Right atrium auricular region (tissue), 2 donors: ENCODE results near the gene COL8A2. TPM values are rescaled to one million over a fixed set of nuclear protein-coding genes. Genes with fewer than 3 reads are reported as not detected.
A peak's percentile ranks its signal among the peaks of the same experiment; 100 is the strongest.

Experiments
- DNase-seq: peaks from one replicate; pipeline ENCODE4 v3.0.0-alpha.2; 2019; ENCODE audit warnings: low spot score
- H3K27ac ChIP-seq, 2 donors: fragments of 200-600 bp; sonication (generic); 1 replicate in 1 of 2; 2 replicates in 1 of 2; pipeline ENCODE4 v1.5.1; 2016 to 2019
- H3K27me3 ChIP-seq, 2 donors: fragments of 200-600 bp; sonication (generic); one replicate each; pipeline versions ENCODE4 v1.5.1 to v1.6.0; 2017 to 2019
- H3K36me3 ChIP-seq: fragments of 200-600 bp; sonication (generic); one replicate; pipeline ENCODE4 v1.5.1; 2016
- H3K4me1 ChIP-seq, 2 donors: fragments of 200-600 bp; sonication (generic); one replicate each; pipeline versions ENCODE4 v1.5.1 to v1.6.0; 2017 to 2019
- H3K4me3 ChIP-seq, 2 donors: fragments of 200-600 bp; sonication (generic); 1 replicate in 1 of 2; 2 replicates in 1 of 2; pipeline ENCODE4 v1.5.1; 2017 to 2019; ENCODE audit warnings: mild to moderate bottlenecking in 1 of 2, moderate library complexity in 1 of 2
- H3K9me3 ChIP-seq, 2 donors: fragments of 200-600 bp; sonication (generic); one replicate each; pipeline ENCODE4 v1.5.1; 2019
- total RNA-seq, 2 donors: library from RNA; depleted of rRNA; stranded (reverse); fragments of >200 nt; gene quantifications; one replicate each; pipeline ENCODE4 v1.1.0, GENCODE V29; 2016
- TF ChIP-seq, protein P1 (sequence below), 2 donors: fragments of 200-600 bp; sonication (generic); IDR thresholded peaks; one replicate each; pipeline ENCODE4 v1.5.1; 2019; ENCODE audit warnings: antibody characterized with exemption in 2 of 2

COL8A2 gene
- total RNA-seq, 2 donors from 2014 or later: 3.5 to 4.5 TPM

- Histone ChIP-seq H3K27me3 (no peaks in the 10 kb centered on the region), H3K9me3 (no peaks in the 10 kb centered on the region), H3K36me3 (peaks cover 5% of the 10 kb centered on the region), H3K4me1 (peaks cover 0 to 62% of the 10 kb centered on the region in 2 donors), H3K4me3 (no peak overlapping the region), H3K27ac (peak overlapping the region; percentile 96 to 97)
- TF ChIP-seq, protein P1, sequence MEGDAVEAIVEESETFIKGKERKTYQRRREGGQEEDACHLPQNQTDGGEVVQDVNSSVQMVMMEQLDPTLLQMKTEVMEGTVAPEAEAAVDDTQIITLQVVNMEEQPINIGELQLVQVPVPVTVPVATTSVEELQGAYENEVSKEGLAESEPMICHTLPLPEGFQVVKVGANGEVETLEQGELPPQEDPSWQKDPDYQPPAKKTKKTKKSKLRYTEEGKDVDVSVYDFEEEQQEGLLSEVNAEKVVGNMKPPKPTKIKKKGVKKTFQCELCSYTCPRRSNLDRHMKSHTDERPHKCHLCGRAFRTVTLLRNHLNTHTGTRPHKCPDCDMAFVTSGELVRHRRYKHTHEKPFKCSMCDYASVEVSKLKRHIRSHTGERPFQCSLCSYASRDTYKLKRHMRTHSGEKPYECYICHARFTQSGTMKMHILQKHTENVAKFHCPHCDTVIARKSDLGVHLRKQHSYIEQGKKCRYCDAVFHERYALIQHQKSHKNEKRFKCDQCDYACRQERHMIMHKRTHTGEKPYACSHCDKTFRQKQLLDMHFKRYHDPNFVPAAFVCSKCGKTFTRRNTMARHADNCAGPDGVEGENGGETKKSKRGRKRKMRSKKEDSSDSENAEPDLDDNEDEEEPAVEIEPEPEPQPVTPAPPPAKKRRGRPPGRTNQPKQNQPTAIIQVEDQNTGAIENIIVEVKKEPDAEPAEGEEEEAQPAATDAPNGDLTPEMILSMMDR (IDR thresholded peaks at IDR 0.05): no peak
- DNase-seq: no peak
Measured at GRCh38 chr1:36151134-36151844, 26.3 kb upstream of the COL8A2 start.

- H3K27me3 ChIP-seq: no peaks in the 10 kb centered on the region
- H3K36me3 ChIP-seq: peaks cover 5% of the 10 kb centered on the region
- DNase-seq: peak; percentile 97
- H3K4me3 ChIP-seq: peak overlapping the region in 1 of 2 donors; percentile 8
- TF ChIP-seq, protein P1 (IDR thresholded peaks at IDR 0.05): no peak
- H3K4me1 ChIP-seq: peaks cover 0 to 62% of the 10 kb centered on the region in 2 donors
- no peaks in the 10 kb centered on the region for H3K9me3 ChIP-seq
- H3K27ac ChIP-seq: peak overlapping the region; percentile 96 to 97
Measured at GRCh38 chr1:36150296-36151133, 25.5 kb upstream of the COL8A2 start.

- TF ChIP-seq, protein P1 (IDR thresholded peaks at IDR 0.05): no peak
- peaks cover 0 to 57% of the 10 kb centered on the region in 2 donors for H3K4me1 ChIP-seq
- peaks cover 5% of the 10 kb centered on the region for H3K36me3 ChIP-seq
Measured at GRCh38 chr1:36149973-36150295, 24.9 kb upstream of the COL8A2 start.

GRCh38 chr1:36149237-36149972, 24.4 kb upstream of the COL8A2 start, which contains the start of gene TRAPPC3:
TRAPPC3 (minus strand) TSS chr1:36149486; CDS start chr1:36149378, 108 bp downstream.
- TF ChIP-seq, protein P1 (IDR thresholded peaks at IDR 0.05): peak; percentile 77 to 97
- Histone ChIP-seq H3K27ac (peak within 1 kb of the TSS; percentile 96 to 97), H3K27me3 (no peaks in the 10 kb centered on the region), H3K4me1 (peaks cover 0 to 52% of the 10 kb centered on the region in 2 donors), H3K9me3 (no peaks in the 10 kb centered on the region), H3K4me3 (peak within 1 kb of the TSS; percentile 81 to 90), H3K36me3 (peaks cover 5% of the 10 kb centered on the region)
- DNase-seq: peak; percentile 100

More at GRCh38 chr1:36149973-36150295, 24.9 kb upstream of the COL8A2 start:
- DNase-seq: no peak
- Histone ChIP-seq H3K27ac (peak overlapping the region; percentile 96 to 97), H3K27me3 (no peaks in the 10 kb centered on the region), H3K9me3 (no peaks in the 10 kb centered on the region), H3K4me3 (peak overlapping the region in 1 of 2 donors; percentile 8)

- Histone ChIP-seq H3K9me3 (no peaks in the 10 kb centered on the region), H3K4me3 (peak overlapping the region; percentile 81 to 90), H3K36me3 (peaks cover 5% of the 10 kb centered on the region), H3K27ac (peak overlapping the region; percentile 96 to 97), H3K4me1 (peaks cover 0 to 52% of the 10 kb centered on the region in 2 donors), H3K27me3 (no peaks in the 10 kb centered on the region)
- TF ChIP-seq, protein P1 (IDR thresholded peaks at IDR 0.05): no peak
- DNase-seq: no peak
Measured at GRCh38 chr1:36148821-36149236, 23.8 kb upstream of the COL8A2 start.
